HepG2 (cell line): ENCODE results near the gene ZNF217. TPM values are rescaled to one million over a fixed set of nuclear protein-coding genes. Genes with fewer than 3 reads are reported as not detected.
A peak's percentile ranks its signal among the peaks of the same experiment; 100 is the strongest.

ENCODE experiments used
- BRD4 ChIP-seq: sonication (generic); formaldehyde crosslinking; IDR thresholded peaks from 2 replicates; pipeline ENCODE4 v1.4.0; 2020; ENCODE audit warnings: missing genetic modification reagents
- CENPT ChIP-seq: sonication (generic); formaldehyde crosslinking; IDR thresholded peaks from 2 replicates; pipeline ENCODE4 v1.8.0; 2022; ENCODE audit warnings: low read depth, mild to moderate bottlenecking, moderate library complexity, missing genetic modification reagents
- ELF4 ChIP-seq: sonication (generic); formaldehyde crosslinking; IDR thresholded peaks from 2 replicates; pipeline ENCODE4 v1.5.0; 2020; ENCODE audit warnings: missing genetic modification reagents, mild to moderate bottlenecking, moderate library complexity, borderline replicate concordance
- FOXM1 ChIP-seq: sonication (generic); formaldehyde crosslinking; IDR thresholded peaks from 2 replicates; pipeline ENCODE4 v1.5.0; 2020; ENCODE audit warnings: missing genetic modification reagents
- GABPB1 ChIP-seq: IDR thresholded peaks from 2 replicates; pipeline ENCODE4 v1.6.1; 2016; ENCODE audit warnings: mild to moderate bottlenecking, missing genetic modification reagents, moderate library complexity, missing compliant biosample characterization
- GLI4 ChIP-seq: sonication (generic); formaldehyde crosslinking; IDR thresholded peaks from 2 replicates; pipeline ENCODE4 v1.5.1; 2020; ENCODE audit warnings: missing genetic modification reagents, mild to moderate bottlenecking, moderate library complexity, borderline replicate concordance
- NFIC ChIP-seq: IDR thresholded peaks from 2 replicates; pipeline ENCODE4 v1.6.1; 2012; ENCODE audit warnings: mild to moderate bottlenecking, low read length, inconsistent platforms
- NR1H2 ChIP-seq: sonication (generic); formaldehyde crosslinking; IDR thresholded peaks from 2 replicates; pipeline ENCODE4 v1.8.1; 2022; ENCODE audit warnings: low read depth, missing genetic modification reagents, borderline replicate concordance
- RAD21 ChIP-seq: fragments of 450-650 bp; formaldehyde crosslinking; IDR thresholded peaks from 2 replicates; pipeline ENCODE4 v1.5.0; 2020; ENCODE audit warnings: mild to moderate bottlenecking
- REST ChIP-seq, 2 experiments: IDR thresholded peaks; 2 replicates each; pipeline ENCODE4 v1.6.1; 2011 to 2012; ENCODE audit warnings: low read length in 2 of 2, borderline replicate concordance in 1 of 2, low read depth in 1 of 2, mild to moderate bottlenecking in 1 of 2, moderate library complexity in 1 of 2
- SALL2 ChIP-seq: sonication (generic); formaldehyde crosslinking; IDR thresholded peaks from 2 replicates; pipeline ENCODE4 v1.8.1; 2023; ENCODE audit warnings: mild to moderate bottlenecking, missing genetic modification reagents, inconsistent platforms
- TFE3 ChIP-seq: IDR thresholded peaks from 2 replicates; pipeline ENCODE4 v1.6.1; 2016
- U2AF1 ChIP-seq: fragments of 200-400 bp; formaldehyde crosslinking; optimal IDR thresholded peaks from 2 replicates; pipeline ENCODE3; 2017; ENCODE audit warnings: mild to moderate bottlenecking, low read depth, low read length
- ZEB1 ChIP-seq: IDR thresholded peaks from 2 replicates; pipeline ENCODE4 v1.6.1; 2012; ENCODE audit warnings: mild to moderate bottlenecking, low read depth, inconsistent platforms; ENCODE audit not compliant: insufficient replicate concordance
- ZFP36 ChIP-seq: fragments of 150-350 bp; IDR thresholded peaks from 2 replicates; pipeline ENCODE4 v1.6.1; 2018; ENCODE audit warnings: borderline replicate concordance, low read length, low read depth; ENCODE audit not compliant: partially characterized antibody
- ZFP62 ChIP-seq: sonication (generic); formaldehyde crosslinking; IDR thresholded peaks from 2 replicates; pipeline ENCODE4 v1.4.0; 2020; ENCODE audit warnings: missing genetic modification reagents
- ZNF138 ChIP-seq: sonication (generic); formaldehyde crosslinking; IDR thresholded peaks from 2 replicates; pipeline ENCODE4 v1.5.0; 2020; ENCODE audit warnings: mild to moderate bottlenecking, low read depth, missing genetic modification reagents
- ZNF431 ChIP-seq: sonication (generic); formaldehyde crosslinking; IDR thresholded peaks from 2 replicates; pipeline ENCODE4 v1.9.0; 2022; ENCODE audit warnings: missing genetic modification reagents, low read depth, mild to moderate bottlenecking, borderline replicate concordance
- ZNF44 ChIP-seq: sonication (generic); formaldehyde crosslinking; IDR thresholded peaks from 2 replicates; pipeline ENCODE4 v1.5.1; 2020; ENCODE audit warnings: mild to moderate bottlenecking, missing genetic modification reagents
- ZNF512 ChIP-seq: sonication (generic); formaldehyde crosslinking; IDR thresholded peaks from 2 replicates; pipeline ENCODE4 v1.4.0; 2020; ENCODE audit warnings: mild to moderate bottlenecking, missing genetic modification reagents
- ZNF558 ChIP-seq: sonication (generic); formaldehyde crosslinking; IDR thresholded peaks from 2 replicates; pipeline ENCODE4 v1.9.0; 2022; ENCODE audit warnings: mild to moderate bottlenecking, missing genetic modification reagents, borderline replicate concordance
- ZNF570 ChIP-seq: sonication (generic); formaldehyde crosslinking; IDR thresholded peaks from 2 replicates; pipeline ENCODE4 v1.4.0; 2020; ENCODE audit warnings: mild to moderate bottlenecking, missing genetic modification reagents, borderline replicate concordance
- ZNF572 ChIP-seq: sonication (generic); formaldehyde crosslinking; IDR thresholded peaks from 2 replicates; pipeline ENCODE4 v1.5.1; 2020; ENCODE audit warnings: mild to moderate bottlenecking, missing genetic modification reagents
- polyA plus RNA-seq, 8 experiments: library from polyadenylated mRNA; depleted of rRNA in 3 of 8; stranded (reverse) in 7 of 8; unstranded in 1 of 8; fragments of >200 nt; fragmentation: Illumina TruSeq in 4 of 8; extraction: Trizol in 4 of 8; gene quantifications; 2 replicates each; pipeline versions ENCODE4 v1.2.1 to v1.2.3, GENCODE V29; 2011 to 2016; ENCODE audit warnings: low read depth in 4 of 8, missing spikeins in 1 of 8, mixed read lengths in 1 of 8; ENCODE audit not compliant: insufficient read depth in 1 of 8
- total RNA-seq, 5 experiments: library from RNA; depleted of rRNA; stranded (reverse); fragments of >200 nt; fragmentation: Illumina TruSeq; extraction: Trizol; gene quantifications; 2 replicates each; pipeline ENCODE4 v1.2.3, GENCODE V29; 2016; ENCODE audit warnings: low read depth in 1 of 5

ZNF217 gene
- total and polyA plus RNA-seq, 2 of the 13 experiments (the other 11 are each of a cell fraction or from before 2014, with no cell fraction given) = 22.3 to 29.8 TPM

GRCh38 chr20:53623454-53624211 is 30.0 kb upstream of the ZNF217 start (continued):
- TF ChIP-seq TFE3 (CRISPR knock-in tag) = no peak; the same call in 1 of the 2 replicates
- TF ChIP-seq ZNF572 (CRISPR knock-in tag) = no peak
- TF ChIP-seq RAD21 (CRISPR knock-in tag) = peak; percentile 22; the same call in 1 of the 2 replicates
- no peak for TF ChIP-seq ZNF512
- TF ChIP-seq FOXM1 (CRISPR knock-in tag) = no peak
- no peak for TF ChIP-seq SALL2 (CRISPR knock-in tag)
- peak; percentile 83 for TF ChIP-seq NFIC
- TF ChIP-seq NR1H2 (CRISPR knock-in tag) = no peak
- no peak for TF ChIP-seq ZFP36
- no peak; the same call in 1 of the 2 replicates for TF ChIP-seq ZNF431 (CRISPR knock-in tag)
- TF ChIP-seq ZFP62 (CRISPR knock-in tag) = no peak
- peak; percentile 22; the same call in 1 of the 2 replicates for TF ChIP-seq ELF4 (CRISPR knock-in tag)
- no peak; the same call in 1 of the 2 replicates for TF ChIP-seq GABPB1 (CRISPR knock-in tag)
- no peak for TF ChIP-seq ZNF138 (CRISPR knock-in tag)
- peak; percentile 94; the same call in 1 of the 2 replicates for TF ChIP-seq GLI4 (CRISPR knock-in tag)
- no peak for TF ChIP-seq CENPT
- peak; percentile 49; the same call in 1 of the 2 replicates for TF ChIP-seq ZNF44 (CRISPR knock-in tag)
- no peak for TF ChIP-seq ZNF558 (CRISPR knock-in tag)
- peak; percentile 37 for TF ChIP-seq ZEB1
- TF ChIP-seq BRD4 (CRISPR knock-in tag) = peak; percentile 74; the same call in 1 of the 2 replicates
- peak; percentile 27 for TF ChIP-seq U2AF1
- no peak for TF ChIP-seq ZNF570 (CRISPR knock-in tag)
- TF ChIP-seq REST (IDR thresholded peaks at IDR 0.05; ENCODE audit: borderline replicate concordance in 1 of 2, low read depth in 1 of 2, low read length in 2 of 2) = peak in 1 of 2 experiments; percentile 37; a peak in 2 of 4 replicates
